NCI-H345 treated with DMSO at 0.1 percent for 48 hours (cell line): ENCODE results near the gene VENTX.

Experiments used
- DNase-seq: peaks from one replicate; lab custom pipeline; 2025; ENCODE audit not compliant: unreplicated experiment; lab: John Stamatoyannopoulos, UW

Gene VENTX, protein sequence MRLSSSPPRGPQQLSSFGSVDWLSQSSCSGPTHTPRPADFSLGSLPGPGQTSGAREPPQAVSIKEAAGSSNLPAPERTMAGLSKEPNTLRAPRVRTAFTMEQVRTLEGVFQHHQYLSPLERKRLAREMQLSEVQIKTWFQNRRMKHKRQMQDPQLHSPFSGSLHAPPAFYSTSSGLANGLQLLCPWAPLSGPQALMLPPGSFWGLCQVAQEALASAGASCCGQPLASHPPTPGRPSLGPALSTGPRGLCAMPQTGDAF

GRCh38 chr10:133237588-133238465 is at the start of gene VENTX:
TSS of gene VENTX (plus strand) at chr10:133237855. CDS start at chr10:133237915, 60 bp downstream.
- no peak for DNase-seq

- DNase-seq = no peak
Measured at GRCh38 chr10:133187906-133188681, 49.6 kb upstream of the VENTX start.

DNA sequence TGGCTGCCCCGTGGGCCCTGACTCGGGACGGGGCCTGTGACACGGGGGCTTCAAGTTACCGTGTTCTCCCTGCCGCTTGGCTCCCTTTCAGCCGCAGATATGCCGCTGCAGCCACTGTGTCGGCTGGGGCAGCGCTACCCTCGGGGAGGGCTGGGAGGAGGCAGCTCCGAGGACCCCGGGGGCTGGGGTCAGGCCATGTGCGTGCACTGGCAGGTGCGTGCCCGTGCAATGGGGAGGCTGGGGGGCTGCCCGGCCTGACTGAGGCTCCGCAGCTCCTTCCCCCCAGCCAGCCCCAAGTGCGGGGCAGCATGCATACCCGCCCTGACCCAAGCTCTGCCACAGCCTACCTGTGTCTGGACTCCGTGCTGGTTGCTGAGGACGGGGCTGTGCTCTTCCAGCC is 48.4 kb upstream of the VENTX start:
- no peak for DNase-seq

DNA sequence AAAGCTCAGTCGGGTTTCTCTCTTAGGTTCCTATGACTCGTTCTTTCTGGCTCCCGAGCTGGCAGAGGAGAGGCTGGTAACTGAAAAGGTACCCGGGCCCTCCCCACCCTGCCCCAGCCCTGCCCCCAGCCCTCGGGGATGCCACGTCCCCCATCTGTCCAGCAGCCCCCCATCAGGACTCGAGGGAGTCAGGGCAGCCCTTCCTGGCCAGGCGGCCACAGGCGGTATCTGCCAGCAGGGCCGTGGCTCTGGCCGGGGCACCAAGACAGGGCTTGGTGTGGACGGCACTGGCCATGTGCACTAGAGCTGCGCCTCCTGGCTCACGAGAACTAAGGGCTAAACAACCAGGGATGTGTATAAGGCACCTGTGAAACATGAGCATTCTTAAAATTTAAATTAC is 47.9 kb upstream of the VENTX start:
- DNase-seq = no peak

DNA sequence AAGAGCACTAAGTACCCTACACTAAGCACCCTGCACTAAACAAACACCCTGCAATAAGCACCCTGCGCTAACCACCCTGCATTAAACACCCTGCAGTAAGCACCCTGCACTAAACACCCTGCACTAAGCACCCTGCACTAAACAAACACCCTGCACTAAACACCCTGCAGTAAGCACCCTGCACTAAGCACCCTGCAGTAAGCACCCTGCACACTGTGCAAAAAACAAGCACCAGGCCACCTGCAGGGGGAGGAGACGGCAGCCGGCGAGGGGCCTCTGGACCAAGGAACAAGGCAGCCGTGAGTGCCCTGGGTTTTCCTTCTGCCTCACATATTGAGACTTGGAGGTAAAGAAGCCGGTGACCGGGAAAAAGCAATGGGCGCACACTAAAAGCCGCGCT is 47.4 kb upstream of the VENTX start:
- no peak for DNase-seq

- DNase-seq = no peak
Measured at GRCh38 chr10:133191651-133192050, 46.0 kb upstream of the VENTX start.

GRCh38 chr10:133194151-133194550 is 43.5 kb upstream of the VENTX start:
- DNase-seq = no peak

DNA sequence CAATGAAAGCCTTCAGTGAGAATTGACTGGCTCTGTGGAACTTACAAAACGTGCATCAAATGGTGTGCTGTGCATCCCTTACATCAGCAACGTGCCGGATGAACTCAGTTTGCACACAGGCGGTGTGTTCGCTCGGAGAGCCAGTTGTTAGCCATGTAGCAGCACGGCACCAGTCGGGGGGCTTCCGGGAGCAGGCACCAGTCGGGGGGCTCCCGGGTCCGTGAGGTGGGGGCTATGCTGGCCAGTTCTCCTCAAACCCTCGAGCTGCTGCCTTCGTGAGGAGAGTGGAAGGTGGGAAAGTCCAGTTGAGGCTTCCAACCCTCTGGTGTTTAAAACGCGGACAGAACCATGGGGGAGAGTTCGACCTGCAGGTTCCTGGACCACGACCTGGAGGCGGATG is 42.6 kb upstream of the VENTX start:
- no peak for DNase-seq

DNA sequence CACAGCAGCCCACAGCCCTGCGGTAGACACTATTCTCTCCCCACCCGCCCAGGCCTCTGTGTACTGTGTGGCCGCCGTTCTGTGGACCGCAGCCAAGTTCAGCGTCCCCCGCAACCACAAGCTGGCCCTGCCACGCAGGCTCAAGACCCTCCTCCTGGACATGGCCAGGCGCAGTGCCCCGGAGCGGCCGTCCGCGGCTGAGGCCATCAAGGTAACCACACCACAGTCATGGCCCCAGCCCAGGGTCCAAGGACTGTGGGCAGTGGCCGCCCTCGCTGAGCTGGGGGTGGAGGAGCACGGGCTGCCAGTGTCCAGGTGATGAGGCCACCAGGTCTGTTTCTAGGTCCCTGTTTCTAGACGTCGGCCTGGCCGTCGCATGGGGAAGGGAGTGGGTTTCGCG is 42.0 kb upstream of the VENTX start:
- no peak for DNase-seq

DNA sequence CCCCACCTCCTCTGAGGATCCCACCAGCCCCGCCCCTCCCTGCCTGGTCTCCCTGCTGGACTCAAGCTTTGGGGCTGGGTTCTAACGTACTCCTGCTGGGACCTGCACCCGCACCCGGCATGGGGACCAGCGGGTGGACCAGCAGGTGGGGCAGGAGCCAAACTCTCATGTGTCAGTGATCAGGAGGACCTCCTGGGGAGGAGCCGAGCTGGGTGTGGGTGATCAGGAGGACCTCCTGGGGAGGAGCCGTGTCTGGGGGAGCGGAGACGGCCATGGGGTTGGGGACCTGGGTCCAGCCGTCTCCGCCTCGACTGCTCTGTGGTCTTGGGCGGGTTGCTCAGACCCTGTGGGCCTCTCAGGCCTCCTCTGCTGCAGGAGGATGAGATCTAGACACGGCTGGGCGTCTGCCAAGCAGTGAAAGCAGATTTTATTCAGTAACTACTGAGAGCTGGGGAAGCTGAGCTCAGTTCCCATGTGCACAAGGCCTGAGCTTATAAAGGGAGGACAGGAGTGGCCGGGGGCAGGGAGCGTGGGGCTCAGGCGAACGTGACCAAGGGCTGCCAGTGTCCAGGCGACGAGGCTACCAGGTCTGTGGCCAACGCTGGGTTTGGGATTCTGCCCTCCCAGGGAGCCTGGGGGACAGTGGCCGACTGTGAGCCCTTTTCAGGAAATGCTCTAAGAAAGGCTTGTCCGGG is 41.3 kb upstream of the VENTX start:
- no peak for DNase-seq

DNA sequence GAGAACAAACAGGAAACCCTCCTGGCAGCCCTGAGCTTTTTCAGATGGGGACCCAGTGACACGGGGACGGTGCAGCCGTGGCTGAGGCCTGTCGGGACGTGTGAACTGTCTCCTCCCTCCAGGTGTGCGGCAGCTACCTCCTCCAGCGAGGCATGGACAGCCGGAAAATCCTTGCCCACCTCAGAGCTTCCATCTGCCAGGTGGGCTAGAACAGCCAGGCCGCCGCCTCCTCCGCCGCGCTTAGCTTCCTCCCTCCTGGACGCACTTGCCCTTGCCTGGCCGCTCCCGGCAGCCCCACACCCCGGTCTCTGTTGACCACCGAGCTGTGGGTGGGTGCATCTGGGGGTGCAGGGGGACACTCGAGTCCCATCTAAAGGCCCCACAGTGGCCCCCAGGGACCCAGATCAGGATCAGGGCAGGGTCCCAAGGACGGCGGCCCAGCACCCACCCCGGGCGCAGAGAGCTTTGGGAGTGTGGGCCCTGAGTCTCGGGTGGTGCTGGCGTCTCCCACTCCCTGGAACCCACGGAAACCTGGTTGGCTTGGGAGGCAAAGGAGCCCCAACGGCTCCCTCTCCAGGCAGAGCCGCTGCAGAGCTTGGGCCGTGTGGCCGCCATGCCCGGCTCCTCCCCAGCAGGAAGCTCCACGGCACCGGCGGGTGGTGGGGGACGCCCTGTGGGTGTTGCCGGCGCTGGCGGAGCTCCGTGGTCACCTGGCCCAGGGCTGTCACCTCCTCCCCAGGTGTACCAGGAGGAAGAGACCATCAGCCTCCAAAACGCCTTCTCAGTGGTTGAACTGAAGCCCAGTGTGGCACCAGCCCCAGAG is 40.5 kb upstream of the VENTX start:
- DNase-seq = no peak

- no peak for DNase-seq
Measured at GRCh38 chr10:133197786-133198185, 39.9 kb upstream of the VENTX start.

DNA sequence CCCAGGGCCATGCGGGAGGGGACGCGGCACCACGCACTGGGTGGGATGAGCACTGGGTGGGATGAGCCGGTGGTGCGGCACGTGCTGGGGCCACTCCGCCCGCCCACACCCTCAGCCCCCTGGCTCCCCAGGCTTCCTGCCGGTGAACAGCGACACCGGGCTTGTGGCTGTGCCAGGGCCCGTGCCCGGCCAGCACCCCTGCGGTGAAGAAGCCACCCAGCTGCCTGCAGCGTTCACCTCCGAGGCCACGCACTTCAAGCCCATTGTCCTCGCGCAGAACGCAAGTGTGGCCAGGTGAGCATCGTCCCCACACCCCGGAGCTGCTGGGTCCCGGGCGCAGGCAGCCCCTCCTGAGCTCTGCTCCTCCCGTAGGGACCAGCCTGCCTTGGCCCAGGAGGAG is 39.4 kb upstream of the VENTX start:
- no peak for DNase-seq

DNA sequence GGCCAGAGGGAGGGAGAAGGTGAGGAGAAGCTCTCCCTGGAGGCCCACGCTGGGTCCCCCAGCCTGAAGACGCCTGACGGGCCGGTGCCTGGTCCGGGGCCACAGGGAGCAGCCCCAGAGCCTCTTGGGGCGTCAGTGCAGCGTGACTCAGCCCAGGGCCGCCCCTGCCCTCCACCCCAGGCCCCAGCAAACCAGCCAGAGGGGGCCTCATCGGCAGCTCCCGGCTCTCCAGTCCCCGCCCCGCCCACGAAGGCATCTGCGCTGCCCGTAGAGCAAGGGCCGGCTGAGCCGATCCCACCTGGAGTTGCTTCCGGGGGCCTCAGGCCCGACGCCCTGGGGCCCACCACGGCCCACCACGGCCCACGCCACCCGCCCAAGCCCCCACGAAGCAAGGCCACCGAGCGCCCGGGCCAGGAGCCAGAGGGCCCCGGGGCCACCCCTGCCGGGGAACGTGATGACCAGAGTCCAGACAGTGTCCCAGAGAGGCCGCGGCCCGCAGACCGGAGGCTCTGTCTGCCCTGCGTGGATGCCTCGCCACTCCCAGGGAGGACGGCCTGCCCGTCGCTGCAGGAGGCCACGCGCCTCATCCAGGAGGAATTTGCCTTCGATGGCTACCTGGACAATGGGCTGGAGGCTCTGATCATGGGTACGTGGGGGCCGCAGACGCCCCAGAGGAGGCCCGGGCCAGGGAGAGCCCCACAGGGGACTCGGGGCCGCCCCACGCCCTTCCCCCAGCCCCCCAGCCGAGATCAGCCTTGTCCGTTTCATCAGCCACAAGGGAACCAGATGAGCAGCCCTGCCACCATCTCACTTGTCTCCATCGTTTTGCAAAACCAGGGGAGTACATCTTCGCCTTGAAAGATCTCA is 38.8 kb upstream of the VENTX start:
- DNase-seq = no peak

DNA sequence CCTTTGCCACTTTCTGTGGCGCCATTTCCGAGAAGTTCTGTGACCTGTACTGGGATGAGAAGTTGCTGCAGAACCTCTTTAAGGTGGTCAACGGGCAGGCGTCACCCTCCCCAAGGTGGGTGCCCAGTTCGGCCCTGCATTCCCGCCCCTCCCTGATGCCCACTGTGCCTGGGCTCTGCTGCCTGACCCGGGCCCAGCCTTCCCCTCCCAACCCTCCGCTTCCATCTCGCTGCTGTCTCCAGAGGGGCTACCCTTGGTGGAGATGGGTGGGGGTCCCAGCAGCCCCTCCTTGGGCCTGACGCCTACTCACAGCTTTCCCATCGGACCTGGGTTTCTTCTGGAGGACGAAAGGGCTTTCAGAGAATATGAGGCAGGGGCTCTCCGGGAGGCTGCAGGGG is 38.2 kb upstream of the VENTX start:
- no peak for DNase-seq

DNA sequence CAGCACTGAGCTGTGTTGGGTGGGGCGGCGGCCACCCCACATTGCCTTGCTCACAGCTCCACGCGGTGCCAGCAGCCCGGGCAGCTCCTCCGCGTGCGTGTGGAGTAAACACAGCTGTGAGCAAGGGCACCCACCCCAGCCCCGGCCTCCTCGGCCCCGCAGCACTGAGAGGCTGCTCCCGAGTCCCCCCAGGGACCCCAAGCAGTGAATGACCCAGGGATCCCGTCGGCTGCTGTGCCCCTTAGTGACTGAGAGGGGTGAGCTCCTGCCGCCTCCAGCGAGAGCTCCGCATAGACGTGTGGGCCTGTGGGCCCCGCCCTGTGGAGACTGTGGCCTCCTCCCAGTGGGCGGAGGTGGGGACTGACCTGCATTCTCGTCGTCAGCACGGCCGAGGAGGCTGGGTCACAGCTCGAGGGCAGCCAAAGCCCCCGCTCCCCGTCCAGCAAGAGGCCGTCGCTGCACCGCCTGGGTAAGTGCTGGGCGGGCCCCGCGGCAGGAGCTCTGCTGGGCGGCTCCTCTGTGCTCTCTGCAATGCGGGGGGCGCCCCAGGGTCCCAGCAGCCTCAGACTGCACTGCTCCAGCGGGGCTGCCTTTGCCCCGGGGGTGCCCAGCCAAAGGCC is 37.6 kb upstream of the VENTX start:
- DNase-seq = no peak

GRCh38 chr10:133200621-133201031 is 37.0 kb upstream of the VENTX start:
- DNase-seq = no peak

- no peak for DNase-seq
Measured at GRCh38 chr10:133201151-133201947, 36.3 kb upstream of the VENTX start.
